Measurements from ENCODE around the gene RBFOX2.
"Not testable (repeated sequence)": the region's sequence is repeated elsewhere in the genome, so short reads cannot be mapped to it uniquely, and the experiment has no call there.

Gene RBFOX2

GRCh38 chr22:36028646-36029405 is at the start of gene RBFOX2:
RBFOX2 (minus strand) TSS chr22:36028824; CDS start chr22:36028425, 399 bp downstream.
- DNase-seq, result peak; percentile 96

- peak; percentile 12 for DNase-seq
Measured at GRCh38 chr22:36077271-36077670, 48.6 kb upstream of the RBFOX2 start.

- DNase-seq, result no peak
Measured at GRCh38 chr22:36075724-36076123, 47.1 kb upstream of the RBFOX2 start.

GRCh38 chr22:36075230-36075629 is 46.6 kb upstream of the RBFOX2 start:
- DNase-seq, result no peak

GRCh38 chr22:36073476-36073875 is 44.9 kb upstream of the RBFOX2 start:
- DNase-seq, result no peak

- not testable (repeated sequence) for DNase-seq
Measured at GRCh38 chr22:36070645-36071044, 42.0 kb upstream of the RBFOX2 start.

GRCh38 chr22:36069368-36069767 is 40.7 kb upstream of the RBFOX2 start:
- no peak for DNase-seq

- no peak for DNase-seq
Measured at GRCh38 chr22:36068776-36069344, 40.2 kb upstream of the RBFOX2 start.

- no peak for DNase-seq
Measured at GRCh38 chr22:36067235-36067558, 38.6 kb upstream of the RBFOX2 start.

- peak; percentile 93 for DNase-seq
Measured at GRCh38 chr22:36065775-36066544, 37.3 kb upstream of the RBFOX2 start.

GRCh38 chr22:36065462-36065774 is 36.8 kb upstream of the RBFOX2 start:
- no peak for DNase-seq

GRCh38 chr22:36064358-36064757 is 35.7 kb upstream of the RBFOX2 start:
- no peak for DNase-seq

GRCh38 chr22:36056980-36057379 is 28.4 kb upstream of the RBFOX2 start:
- DNase-seq, result no peak

- no peak for DNase-seq
Measured at GRCh38 chr22:36055376-36056295, 27.0 kb upstream of the RBFOX2 start.

- not testable (repeated sequence) for DNase-seq
Measured at GRCh38 chr22:36054446-36054845, 25.8 kb upstream of the RBFOX2 start.

- no peak for DNase-seq
Measured at GRCh38 chr22:36053242-36054147, 24.9 kb upstream of the RBFOX2 start.

- no peak for DNase-seq
Measured at GRCh38 chr22:36052505-36052941, 23.9 kb upstream of the RBFOX2 start.

GRCh38 chr22:36049678-36049997 is 21.0 kb upstream of the RBFOX2 start:
- no peak for DNase-seq

GRCh38 chr22:36048911-36049677 is 20.5 kb upstream of the RBFOX2 start:
- DNase-seq, result no peak

GRCh38 chr22:36044517-36044916 is 15.9 kb upstream of the RBFOX2 start:
- not testable (repeated sequence) for DNase-seq

- DNase-seq, result no peak
Measured at GRCh38 chr22:36042240-36042639, 13.6 kb upstream of the RBFOX2 start.

Data from T1000 (cell line).